Left renal cortex interstitium (tissue), 4 donors: Measurements from ENCODE around the gene DTX2. TPM values are rescaled to one million over a fixed set of nuclear protein-coding genes. Genes with fewer than 3 reads are reported as not detected.
"Not testable (repeated sequence)": the region's sequence is repeated elsewhere in the genome, so short reads cannot be mapped to it uniquely, and the experiment has no call there.

Experiments used
- DNase-seq, 4 donors: peaks; one replicate each; pipeline ENCODE4 v3.0.0-alpha.2; 2013; ENCODE audit warnings: low read depth in 4 of 4, low spot score in 2 of 4, missing footprints in 1 of 4
- polyA plus RNA-seq, 4 donors: library from polyadenylated mRNA; unstranded; fragments of 120-200 nt; gene quantifications; one replicate each; pipeline ENCODE4 v1.2.1, GENCODE V29; 2013; ENCODE audit not compliant: insufficient read length in 4 of 4

Gene DTX2
- polyA plus RNA-seq, 4 donors = 5.6 to 14.5 (median 9.3) TPM

- DNase-seq = not testable (repeated sequence)
These were observed 18.7 kb upstream of the DTX2 start for GRCh38 chr7:76442664-76443446.

GRCh38 chr7:76443846-76444245, 17.7 kb upstream of the DTX2 start:
- not testable (repeated sequence) for DNase-seq

GRCh38 chr7:76445577-76446008, 15.9 kb upstream of the DTX2 start:
- not testable (repeated sequence) for DNase-seq

- DNase-seq = not testable (repeated sequence)
These were observed 4.5 kb upstream of the DTX2 start for GRCh38 chr7:76457017-76457416.

GRCh38 chr7:76458504-76458903, 3.0 kb upstream of the DTX2 start:
- not testable (repeated sequence) for DNase-seq

- not testable (repeated sequence) for DNase-seq
These were observed 742 bp upstream of the DTX2 start for GRCh38 chr7:76460767-76461166.

GRCh38 chr7:76462271-76462882, 868 bp downstream of the DTX2 start:
- DNase-seq = not testable (repeated sequence)

- not testable (repeated sequence) for DNase-seq
These were observed 3.5 kb downstream of the DTX2 start for GRCh38 chr7:76464959-76465358.

- DNase-seq = not testable (repeated sequence)
These were observed 4.4 kb downstream of the DTX2 start for GRCh38 chr7:76465950-76466349.

GRCh38 chr7:76467743-76468404, 6.4 kb downstream of the DTX2 start:
- DNase-seq = not testable (repeated sequence)

- not testable (repeated sequence) for DNase-seq
These were observed 10.2 kb downstream of the DTX2 start for GRCh38 chr7:76471556-76472221.

GRCh38 chr7:76473097-76473496, 11.6 kb downstream of the DTX2 start:
- not testable (repeated sequence) for DNase-seq

- not testable (repeated sequence) for DNase-seq
These were observed 14.8 kb downstream of the DTX2 start for GRCh38 chr7:76476280-76476679.

GRCh38 chr7:76476742-76477474, 15.4 kb downstream of the DTX2 start:
- DNase-seq = not testable (repeated sequence)

GRCh38 chr7:76479628-76480027, 18.1 kb downstream of the DTX2 start:
- not testable (repeated sequence) for DNase-seq

- DNase-seq = not testable (repeated sequence)
These were observed 19.1 kb downstream of the DTX2 start for GRCh38 chr7:76480403-76481253.

- not testable (repeated sequence) for DNase-seq
These were observed 21.2 kb downstream of the DTX2 start for GRCh38 chr7:76482660-76483059.

GRCh38 chr7:76483081-76483480, 21.6 kb downstream of the DTX2 start:
- not testable (repeated sequence) for DNase-seq

GRCh38 chr7:76484456-76484855, 22.9 kb downstream of the DTX2 start:
- DNase-seq = not testable (repeated sequence)
